K562 (cell line): ENCODE results near the gene PRAME. TPM values are rescaled to one million over a fixed set of nuclear protein-coding genes. Genes with fewer than 3 reads are reported as not detected.

Source experiments
- ATAC-seq: fragments of 200-7000 bp; cut with Tn5 transposase; 3 replicates; pipeline ENCODE4 v1.9.1; 2020; ENCODE audit warnings: moderate library complexity
- BruUV-seq: library from RNA; stranded (reverse); fragments of 400-500 nt; replicated peaks from 2 replicates; lab custom pipeline; 2021; lab: Mats Ljungman, UMichigan
- CTCF ChIA-PET: fragments of 300-600 bp; formaldehyde crosslinking; extraction: SDS; loops from one replicate; lab custom pipeline; 2021; ENCODE audit warnings: low intra/inter-chr PET ratio; lab: Yijun Ruan, JAX
- POLR2A ChIA-PET: fragments of 300-600, 350-650 bp; sonication (Branson Sonifier 250); formaldehyde crosslinking; extraction: SDS; loops from one replicate; lab custom pipeline; 2021; ENCODE audit warnings: antibody characterized with exemption, inconsistent platforms; lab: Yijun Ruan, JAX
- DNase-seq, 4 experiments: peaks; one replicate each; pipeline versions ENCODE4 v3.0.0 to v3.0.0-alpha.2; 2011 to 2018; ENCODE audit warnings: low spot score in 3 of 4, mixed read lengths in 3 of 4; ENCODE audit errors: extremely low read depth in 1 of 4
- FAIRE-seq: peaks from 2 replicates; lab custom pipeline; 2011; peaks lifted over from hg19 to GRCh38; lab: Jason Lieb, UNC
- H2AFZ ChIP-seq: 2 replicates; pipeline ENCODE4 v1.6.0; 2011; ENCODE audit warnings: low read depth, low read length, control low read depth, inconsistent platforms
- H3K27ac ChIP-seq: fragments of 200-600 bp; 3 replicates; pipeline ENCODE4 v1.8.0; 2011; ENCODE audit warnings: low read depth, mild to moderate bottlenecking, control low read depth, inconsistent platforms, low read length, moderate library complexity, mixed read lengths; ENCODE audit errors: extremely low read depth
- H3K27me3 ChIP-seq, 2 experiments: fragments of 300-600 bp in 1 of 2; 2 replicates in 1 of 2; 3 replicates in 1 of 2; pipeline versions ENCODE4 v1.6.0 to v1.8.0; 2011; ENCODE audit warnings: inconsistent platforms in 2 of 2, low read length in 2 of 2, mild to moderate bottlenecking in 1 of 2, mixed read lengths in 1 of 2, moderate library complexity in 1 of 2; ENCODE audit not compliant: control insufficient read depth in 2 of 2, insufficient read depth in 2 of 2
- H3K36me3 ChIP-seq: fragments of 300-600 bp; 3 replicates; pipeline ENCODE4 v1.8.0; 2011; ENCODE audit warnings: mild to moderate bottlenecking, low read length, inconsistent platforms; ENCODE audit not compliant: control insufficient read depth, insufficient read depth
- H3K4me1 ChIP-seq, 2 experiments: fragments of 200-600 bp in 1 of 2; replicated peaks in 1 of 2; 2 replicates in 1 of 2; 3 replicates in 1 of 2; pipeline versions ENCODE4 v1.5.1 to v1.8.0; 2011; ENCODE audit warnings: inconsistent platforms in 2 of 2, low read length in 2 of 2, mild to moderate bottlenecking in 1 of 2, mixed read lengths in 1 of 2, moderate library complexity in 1 of 2; ENCODE audit not compliant: control insufficient read depth in 2 of 2, insufficient read depth in 2 of 2
- H3K4me2 ChIP-seq: 2 replicates; pipeline ENCODE4 v1.6.1; 2011; ENCODE audit warnings: low read length, control low read depth, inconsistent platforms, mixed read lengths; ENCODE audit not compliant: insufficient read depth
- H3K4me3 ChIP-seq: fragments of 200-600 bp; sonication (generic), shearing (Covaris generic); 2 replicates; pipeline ENCODE4 v1.5.1; 2016; ENCODE audit warnings: control low read depth, inconsistent platforms
- H3K79me2 ChIP-seq: fragments of 200-600 bp; 3 replicates; pipeline ENCODE4 v1.8.0; 2011; ENCODE audit warnings: low read length, inconsistent platforms; ENCODE audit not compliant: control insufficient read depth, insufficient read depth
- H3K9ac ChIP-seq, 2 experiments: 2 replicates each; pipeline versions ENCODE4 v1.6.0 to v1.6.1; 2011; ENCODE audit warnings: low read depth in 2 of 2, low read length in 2 of 2, control low read depth in 1 of 2, inconsistent platforms in 1 of 2, mild to moderate bottlenecking in 1 of 2, mixed read lengths in 1 of 2; ENCODE audit not compliant: insufficient read depth in 1 of 2
- H3K9me1 ChIP-seq: one replicate; pipeline ENCODE4 v1.6.0; 2011; ENCODE audit warnings: inconsistent platforms, mild to moderate bottlenecking, low read length, moderate library complexity; ENCODE audit not compliant: control insufficient read depth, insufficient read depth
- H3K9me3 ChIP-seq: replicated peaks from 2 replicates; pipeline ENCODE4 v1.5.1; 2011; ENCODE audit warnings: low read depth, low read length, inconsistent platforms; ENCODE audit not compliant: control insufficient read depth, insufficient read depth
- H4K20me1 ChIP-seq: replicated peaks from 2 replicates; pipeline ENCODE4 v1.6.1; 2011; ENCODE audit warnings: low read length, inconsistent platforms, mixed read lengths; ENCODE audit not compliant: control insufficient read depth, insufficient read depth
- CREB3 ChIP-seq: fragments of 450-650 bp; conservative IDR thresholded peaks from 2 replicates; pipeline ENCODE4 v1.6.1; 2016; ENCODE audit warnings: missing genetic modification characterization, low read depth, mild to moderate bottlenecking, missing compliant biosample characterization, moderate library complexity
- E2F4 ChIP-seq: sonication (generic); formaldehyde crosslinking; IDR thresholded peaks from 2 replicates; pipeline ENCODE4 v1.8.0; 2022; ENCODE audit warnings: mild to moderate bottlenecking, low read depth, missing genetic modification reagents
- E2F8 ChIP-seq: fragments of 450-650 bp; IDR thresholded peaks from 2 replicates; pipeline ENCODE4 v1.7.1; 2018; ENCODE audit warnings: mild to moderate bottlenecking, low read depth; ENCODE audit not compliant: partially characterized antibody
- MYNN ChIP-seq, 2 experiments: sonication (generic); formaldehyde crosslinking in 1 of 2; IDR thresholded peaks; 2 replicates each; pipeline versions ENCODE4 v1.5.0 to v1.6.1; 2016 to 2020; ENCODE audit warnings: antibody characterized with exemption in 1 of 2, missing genetic modification reagents in 1 of 2
- PRPF4 ChIP-seq: fragments of 200-400 bp; formaldehyde crosslinking; IDR thresholded peaks from one replicate; pipeline ENCODE4 v1.6.1; 2017; ENCODE audit warnings: low read length, low read depth, mild to moderate bottlenecking; ENCODE audit not compliant: insufficient read depth, poor library complexity, severe bottlenecking
- STAT5A ChIP-seq: IDR thresholded peaks from 2 replicates; pipeline ENCODE4 v1.6.1; 2012; ENCODE audit warnings: low read length, inconsistent platforms, borderline replicate concordance
- TAF7 ChIP-seq: fragments of 450-650 bp; IDR thresholded peaks from 2 replicates; pipeline ENCODE4 v1.6.1; 2016; ENCODE audit warnings: missing genetic modification characterization, missing compliant biosample characterization
- ZNF184 ChIP-seq: sonication (generic); formaldehyde crosslinking; IDR thresholded peaks from 2 replicates; pipeline ENCODE4 v1.5.0; 2020; ENCODE audit warnings: missing genetic modification reagents
- ZNF778 ChIP-seq: fragments of 450-650 bp; formaldehyde crosslinking; IDR thresholded peaks from 2 replicates; pipeline ENCODE4 v1.4.0; 2020; ENCODE audit warnings: mild to moderate bottlenecking, moderate library complexity
- WGBS: fragments of 100-300 bp; shearing (Covaris generic); methylation state at CpG from one replicate; pipeline ENCODE4 v1.1.6; 2016; ENCODE audit warnings: low coverage, mixed read lengths; ENCODE audit not compliant: insufficient coverage; ENCODE audit errors: missing lambda C conversion rate; 5-methylcytosine and 5-hydroxymethylcytosine counted together
- in situ Hi-C: fragments of 300-500 bp; cut with MboI; formaldehyde crosslinking; loops from 4 replicates; pipeline ENCODE4 v1.15.0; 2018; ENCODE audit warnings: inconsistent platforms, mixed read lengths
- intact Hi-C: fragments of 100-400 bp; cut with micrococcal nuclease; formaldehyde crosslinking; loops from 2 replicates; pipeline ENCODE4 v1.14.2; 2022
- polyA plus RNA-seq, 8 experiments: library from polyadenylated mRNA; depleted of rRNA in 4 of 8; stranded (reverse) in 5 of 8; unstranded in 3 of 8; fragments of >200 nt; fragmentation: Nextera tagmentation in 2 of 8; fragmentation: Illumina TruSeq in 1 of 8; extraction: Ambion mirVana in 2 of 8; extraction: Trizol in 1 of 8; gene quantifications; 2 replicates each; pipeline versions ENCODE4 v1.2.1 to v1.2.3, GENCODE V29; 2011 to 2014; ENCODE audit warnings: inconsistent platforms in 1 of 8, missing spikeins in 1 of 8
- total RNA-seq, 7 experiments: library from RNA; depleted of rRNA in 6 of 7; stranded (reverse); fragments of >200 nt in 6 of 7; fragmentation: Illumina TruSeq in 2 of 7; extraction: Trizol in 2 of 7; gene quantifications; 2 replicates each; pipeline versions ENCODE4 v1.2.1 to v1.2.3, GENCODE V29; 2011 to 2021; ENCODE audit warnings: low replicate concordance in 1 of 7
- TF ChIP-seq, protein P1 (sequence below): fragments of 450-650 bp; IDR thresholded peaks from 2 replicates; pipeline ENCODE4 v1.6.1; 2018; ENCODE audit warnings: mild to moderate bottlenecking, low read depth; ENCODE audit not compliant: partially characterized antibody
- TF ChIP-seq, protein P2 (sequence below), 2 experiments: fragments of 450-650 bp in 1 of 2; sonication (generic) in 1 of 2; formaldehyde crosslinking in 1 of 2; IDR thresholded peaks in 1 of 2; conservative IDR thresholded peaks in 1 of 2; 2 replicates each; pipeline versions ENCODE4 v1.6.1 to v1.8.1; 2016 to 2023; ENCODE audit warnings: mild to moderate bottlenecking in 2 of 2, moderate library complexity in 2 of 2, inconsistent platforms in 1 of 2, missing genetic modification reagents in 1 of 2

The PRAME gene
- total and polyA plus RNA-seq, 9 of the 15 experiments (the other 6 are each of a cell fraction or from before 2014, with no cell fraction given) = 662 to 2,141 (median 1,142) TPM

DNA sequence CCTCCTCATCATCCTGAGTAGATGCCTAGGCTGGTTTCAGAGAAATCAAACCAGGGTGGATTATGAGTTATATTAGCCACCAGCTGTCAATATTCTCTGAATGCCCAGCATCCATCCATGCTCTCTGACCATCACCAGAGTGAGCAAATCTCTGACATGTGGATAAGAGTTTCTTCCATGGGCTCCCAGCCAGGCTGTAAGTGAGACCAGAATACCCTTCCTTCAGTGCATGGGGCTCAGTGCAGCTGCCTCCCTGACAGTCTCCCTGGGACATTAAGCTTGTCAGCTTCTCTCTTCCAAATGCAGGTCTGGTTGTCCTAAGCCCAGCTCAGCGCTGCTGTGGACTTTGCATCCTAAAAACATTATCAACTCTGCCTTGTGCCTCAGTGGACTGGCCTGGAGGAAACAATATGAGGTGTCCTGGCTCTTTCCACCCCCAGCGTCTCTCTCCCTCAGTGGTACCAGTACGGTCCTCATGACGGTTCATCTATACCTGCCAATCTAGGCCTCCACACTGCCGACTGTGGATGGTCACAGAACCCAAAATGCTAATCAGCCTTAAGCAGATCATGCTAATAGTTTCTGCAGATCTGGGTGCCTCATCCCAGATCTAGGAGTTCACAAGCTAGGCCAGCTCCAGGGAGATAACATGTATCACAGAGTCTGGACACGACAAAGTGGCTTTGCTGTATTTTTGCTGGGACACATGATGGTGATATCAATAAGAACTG is 41.6 kb upstream of the PRAME start:
- no peaks in the 10 kb centered on the region for H3K36me3 ChIP-seq
- peaks cover 61 to 68% of the 10 kb centered on the region in 2 experiments for H3K27me3 ChIP-seq
- FAIRE-seq (no peak), DNase-seq (peak in 1 of 4 experiments; percentile 19), ATAC-seq (no peak)
- no peak overlapping the region for H3K27ac ChIP-seq
- ChIA-PET CTCF (interaction anchor here (0.9 to 1.1 kb wide), 2 partner anchors 9 to 10 kb away, joined by 3 to 4 read pairs; no protein-coding TSS in a partner anchor), POLR2A (interaction anchor here (0.6 to 6.1 kb wide), 14 partner anchors 7 to 259 kb away, joined by 3 to 76 read pairs (median 4); partner anchors contain the start of gene PRAME)
- in situ Hi-C loops (no loop called here), intact Hi-C loops (loop anchor here (10.0 kb wide), 1 partner anchor 56 kb away; no protein-coding TSS in a partner anchor)
- H2AFZ ChIP-seq = no peak overlapping the region
- H3K9me3 ChIP-seq = no peaks in the 10 kb centered on the region
- WGBS = 0% methylated on average over 6 of the region's 6 CpGs
- BruUV-seq = no TSS peak
- H3K9ac ChIP-seq = no peak overlapping the region
- no peak overlapping the region for H3K4me2 ChIP-seq
- peaks cover 21% of the 10 kb centered on the region; the same call in 1 of the 2 replicates for H4K20me1 ChIP-seq
- no peak overlapping the region for H3K4me3 ChIP-seq
- no peaks in the 10 kb centered on the region for H3K4me1 ChIP-seq
- H3K9me1 ChIP-seq = no peaks in the 10 kb centered on the region
- no peaks in the 10 kb centered on the region for H3K79me2 ChIP-seq
- TF ChIP-seq, protein P1, sequence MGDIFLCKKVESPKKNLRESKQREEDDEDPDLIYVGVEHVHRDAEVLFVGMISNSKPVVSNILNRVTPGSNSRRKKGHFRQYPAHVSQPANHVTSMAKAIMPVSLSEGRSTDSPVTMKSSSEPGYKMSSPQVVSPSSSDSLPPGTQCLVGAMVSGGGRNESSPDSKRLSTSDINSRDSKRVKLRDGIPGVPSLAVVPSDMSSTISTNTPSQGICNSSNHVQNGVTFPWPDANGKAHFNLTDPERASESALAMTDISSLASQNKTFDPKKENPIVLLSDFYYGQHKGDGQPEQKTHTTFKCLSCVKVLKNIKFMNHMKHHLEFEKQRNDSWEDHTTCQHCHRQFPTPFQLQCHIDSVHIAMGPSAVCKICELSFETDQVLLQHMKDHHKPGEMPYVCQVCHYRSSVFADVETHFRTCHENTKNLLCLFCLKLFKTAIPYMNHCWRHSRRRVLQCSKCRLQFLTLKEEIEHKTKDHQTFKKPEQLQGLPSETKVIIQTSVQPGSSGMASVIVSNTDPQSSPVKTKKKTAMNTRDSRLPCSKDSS = no peak
- TF ChIP-seq PRPF4 (no peak), STAT5A (0 out of 2 replicates have a peak, but pooled peaks have one; percentile 8), TAF7 (no peak), CREB3 (tag) (no peak), MYNN (IDR thresholded peaks at IDR 0.05) (no peak), MYNN (CRISPR knock-in tag; IDR thresholded peaks at IDR 0.05) (peak; percentile 44; the same call in 1 of the 2 replicates), ZNF184 (CRISPR knock-in tag) (0 out of 2 replicates have a peak, but pooled peaks have one; percentile 46), E2F8 (no peak), ZNF778 (CRISPR knock-in tag) (no peak), E2F4 (CRISPR knock-in tag) (no peak)
- TF ChIP-seq, protein P2, sequence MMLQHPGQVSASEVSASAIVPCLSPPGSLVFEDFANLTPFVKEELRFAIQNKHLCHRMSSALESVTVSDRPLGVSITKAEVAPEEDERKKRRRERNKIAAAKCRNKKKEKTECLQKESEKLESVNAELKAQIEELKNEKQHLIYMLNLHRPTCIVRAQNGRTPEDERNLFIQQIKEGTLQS (IDR thresholded peaks at IDR 0.05) = no peak
- TF ChIP-seq, protein P2 (CRISPR knock-in tag; conservative IDR thresholded peaks at IDR 0.05) = peak; percentile 65
